Activated CD8-positive, alpha-beta T cell treated with anti-CD3 and anti-CD28 coated beads for 36 hours (primary cell): Measurements from ENCODE around the gene PKNOX2. TPM values are rescaled to one million over a fixed set of nuclear protein-coding genes. Genes with fewer than 3 reads are reported as not detected.

ENCODE experiments used
- ATAC-seq: fragments of 200-7000 bp; cut with Tn5 transposase; one replicate; pipeline ENCODE4 v1.10.0; 2021; ENCODE audit warnings: mild to moderate bottlenecking, moderate library complexity
- CTCF ChIA-PET: fragments of 350-600 bp; sonication (Branson Sonifier 250); formaldehyde crosslinking; loops from one replicate; lab custom pipeline; 2021; ENCODE audit warnings: antibody characterized with exemption; lab: Charles Lee
- POLR2A ChIA-PET: fragments of 350-600 bp; sonication (Branson Sonifier 250); formaldehyde crosslinking; loops from one replicate; lab custom pipeline; 2021; ENCODE audit warnings: antibody characterized with exemption; lab: Charles Lee
- DNase-seq: peaks from one replicate; pipeline ENCODE4 v3.0.0-alpha.2; 2020
- H3K27ac Mint-ChIP-seq: one replicate; pipeline ENCODE4 v1.8.0; 2021; ENCODE audit warnings: mild to moderate bottlenecking, mixed read lengths
- H3K27me3 Mint-ChIP-seq: one replicate; pipeline ENCODE4 v1.8.0; 2021; ENCODE audit warnings: mixed read lengths
- H3K36me3 Mint-ChIP-seq: one replicate; pipeline ENCODE4 v1.8.0; 2021; ENCODE audit warnings: low read depth, mixed read lengths
- H3K4me1 Mint-ChIP-seq: one replicate; pipeline ENCODE4 v1.8.0; 2021; ENCODE audit warnings: low read depth, mixed read lengths
- H3K4me3 Mint-ChIP-seq: one replicate; pipeline ENCODE4 v1.8.0; 2021; ENCODE audit warnings: mild to moderate bottlenecking, moderate library complexity, mixed read lengths
- H3K9me3 Mint-ChIP-seq: one replicate; pipeline ENCODE4 v1.8.0; 2021; ENCODE audit warnings: mixed read lengths
- CTCF ChIP-seq: fragments of 200-600 bp; IDR thresholded peaks from one replicate; pipeline ENCODE4 v1.8.0; 2022; ENCODE audit warnings: antibody characterized with exemption, mild to moderate bottlenecking
- intact Hi-C: fragments of 100-400 bp; cut with micrococcal nuclease; formaldehyde crosslinking; loops from one replicate; pipeline ENCODE4 v1.10.0; 2022
- total RNA-seq, 2 experiments: library from RNA; stranded (reverse); gene quantifications; one replicate each; pipeline ENCODE4 v1.2.3, GENCODE V29; 2021

Gene PKNOX2
- total RNA-seq, 2 experiments from 2014 or later, result not detected

- intact Hi-C loops, result no loop called here
- TF ChIP-seq CTCF, result no peak
- H3K27me3 Mint-ChIP-seq, result peaks cover 15% of the 10 kb centered on the region
- no peak for ATAC-seq
- H3K9me3 Mint-ChIP-seq, result no peaks in the 10 kb centered on the region
- ChIA-PET POLR2A (interaction anchor here (0.6 kb wide), 1 partner anchor 85 kb away, joined by 3 read pairs; no protein-coding TSS in a partner anchor), CTCF (no interaction called here)
- H3K36me3 Mint-ChIP-seq, result no peaks in the 10 kb centered on the region
- H3K4me3 Mint-ChIP-seq, result no peak overlapping the region
- no peak overlapping the region for H3K27ac Mint-ChIP-seq
- no peak for DNase-seq
- no peaks in the 10 kb centered on the region for H3K4me1 Mint-ChIP-seq
Measured at GRCh38 chr11:125233736-125234275, 69.3 kb downstream of the PKNOX2 start.

DNA sequence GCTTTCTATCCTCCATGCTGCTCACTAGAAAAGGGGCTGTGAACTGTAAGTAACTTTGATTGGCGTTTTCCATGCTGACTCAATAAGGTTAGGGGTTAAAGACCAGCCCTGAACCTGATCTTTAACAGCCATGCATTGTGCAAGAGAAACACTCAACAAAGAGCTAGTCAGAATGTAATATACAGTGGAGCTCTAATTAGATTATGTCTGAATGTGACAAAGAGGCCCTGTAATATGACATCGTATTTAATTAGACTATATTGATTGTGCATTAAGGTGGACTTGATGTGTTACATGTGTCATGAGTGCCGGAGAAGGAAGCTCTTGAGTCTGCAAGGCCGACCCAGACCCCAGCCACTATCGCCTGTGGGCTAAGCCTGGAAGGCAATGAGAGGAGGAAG is 70.5 kb downstream of the PKNOX2 start:
- Mint-ChIP-seq H3K4me1 (no peaks in the 10 kb centered on the region), H3K27me3 (peaks cover 18% of the 10 kb centered on the region), H3K4me3 (no peak overlapping the region), H3K27ac (no peak overlapping the region), H3K9me3 (no peaks in the 10 kb centered on the region), H3K36me3 (no peaks in the 10 kb centered on the region)
- ChIA-PET CTCF (no interaction called here), POLR2A (no interaction called here)
- DNase-seq (no peak), ATAC-seq (no peak)
- intact Hi-C loops, result no loop called here
- no peak for TF ChIP-seq CTCF

- Mint-ChIP-seq H3K36me3 (no peaks in the 10 kb centered on the region), H3K27me3 (peaks cover 18% of the 10 kb centered on the region), H3K9me3 (no peaks in the 10 kb centered on the region), H3K27ac (no peak overlapping the region), H3K4me3 (no peak overlapping the region), H3K4me1 (no peaks in the 10 kb centered on the region)
- ChIA-PET CTCF (no interaction called here), POLR2A (interaction anchor here (0.6 kb wide), 1 partner anchor 193 kb away, joined by 3 read pairs; no protein-coding TSS in a partner anchor)
- DNase-seq (no peak), ATAC-seq (no peak)
- TF ChIP-seq CTCF, result no peak
- intact Hi-C loops, result no loop called here
Measured at GRCh38 chr11:125236072-125236825, 71.7 kb downstream of the PKNOX2 start.

DNA sequence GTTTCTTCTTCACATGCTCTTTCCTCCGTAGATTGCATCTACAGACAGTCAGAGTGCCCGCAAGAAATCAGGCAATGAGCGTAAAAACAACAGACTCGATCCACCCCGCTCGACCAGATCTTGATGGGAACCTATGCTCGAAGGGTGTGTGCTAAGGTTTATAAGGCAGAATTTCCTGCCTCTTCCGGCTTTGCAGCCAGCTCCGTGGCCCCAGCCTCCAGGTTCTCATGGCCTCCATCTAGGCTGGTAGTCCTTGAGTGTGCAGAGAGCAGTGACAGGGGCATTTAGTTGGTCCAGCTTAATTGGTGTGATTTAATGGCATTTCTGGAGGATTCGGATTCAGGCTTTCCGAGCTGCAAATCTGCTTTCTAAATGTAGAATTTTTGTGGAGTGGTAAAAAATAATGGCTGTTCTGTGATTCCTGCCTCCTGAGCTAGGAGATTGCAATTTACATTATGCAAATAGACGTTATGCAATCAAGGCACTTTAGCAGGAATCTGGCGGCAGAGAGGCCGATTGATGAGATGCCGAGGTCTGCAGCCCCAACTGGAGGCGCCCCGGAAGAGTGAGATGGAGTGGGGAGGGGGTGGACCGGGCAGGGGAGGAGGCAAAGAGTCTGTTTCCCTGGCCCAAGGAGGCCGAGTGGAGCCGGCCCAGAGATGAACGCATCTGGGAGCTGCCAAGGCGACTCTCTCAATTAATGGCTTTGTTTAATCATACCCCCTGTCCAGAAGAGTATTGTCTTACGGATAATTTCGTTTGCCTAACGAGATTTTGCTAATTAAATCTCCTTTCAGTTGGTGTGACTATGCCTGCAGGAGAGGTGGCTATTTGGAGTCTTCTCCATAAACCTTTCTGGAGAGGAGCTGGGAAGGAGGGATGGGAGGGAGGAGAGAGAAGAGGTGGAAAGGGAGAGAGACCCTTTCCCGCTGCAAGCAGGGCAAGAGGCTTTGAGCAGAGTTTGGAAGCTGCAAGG is 75.3 kb downstream of the PKNOX2 start:
- H3K27me3 Mint-ChIP-seq, result peaks cover 8% of the 10 kb centered on the region
- no peaks in the 10 kb centered on the region for H3K36me3 Mint-ChIP-seq
- H3K4me1 Mint-ChIP-seq, result no peaks in the 10 kb centered on the region
- no peak overlapping the region for H3K27ac Mint-ChIP-seq
- DNase-seq, result no peak
- ChIA-PET CTCF (no interaction called here), POLR2A (no interaction called here)
- H3K4me3 Mint-ChIP-seq, result no peak overlapping the region
- no peak for ATAC-seq
- H3K9me3 Mint-ChIP-seq, result no peaks in the 10 kb centered on the region
- no peak for TF ChIP-seq CTCF
- intact Hi-C loops, result no loop called here
